OCI-LY1 (cell line): ENCODE data around the gene MTMR3.

Experiments
- H2AFZ ChIP-seq: fragments of 200-600 bp; sonication (generic), shearing (Covaris generic); 2 replicates; pipeline ENCODE4 v1.6.0; 2014; ENCODE audit warnings: antibody characterized with exemption, mild to moderate bottlenecking, low read length
- H3F3A ChIP-seq: fragments of 200-600 bp; sonication (generic), shearing (Covaris generic); 2 replicates; pipeline ENCODE4 v1.6.0; 2014; ENCODE audit warnings: mild to moderate bottlenecking, antibody characterized with exemption, low read length, moderate library complexity; ENCODE audit not compliant: insufficient read depth
- H3K27ac ChIP-seq: fragments of 200-600 bp; sonication (generic); 2 replicates; pipeline ENCODE4 v1.5.1; 2014; ENCODE audit warnings: low read length, mixed run types, mild to moderate bottlenecking, low read depth; ENCODE audit not compliant: poor library complexity, severe bottlenecking
- H3K27me3 ChIP-seq: fragments of 200-600 bp; sonication (generic); 2 replicates; pipeline ENCODE4 v1.6.0; 2014; ENCODE audit warnings: antibody characterized with exemption, mild to moderate bottlenecking, low read length, moderate library complexity; ENCODE audit not compliant: insufficient read depth
- H3K36me3 ChIP-seq: fragments of 200-600 bp; sonication (generic); 2 replicates; pipeline ENCODE4 v1.6.1; 2014; ENCODE audit warnings: mild to moderate bottlenecking, antibody characterized with exemption, low read length, moderate library complexity, mixed read lengths; ENCODE audit not compliant: insufficient read depth
- H3K4me1 ChIP-seq: fragments of 200-600 bp; sonication (generic); 2 replicates; pipeline ENCODE4 v1.5.1; 2014; ENCODE audit warnings: mild to moderate bottlenecking, low read length, moderate library complexity; ENCODE audit not compliant: insufficient read depth, severe bottlenecking
- H3K4me2 ChIP-seq: fragments of 200-600 bp; sonication (generic), shearing (Covaris generic); 2 replicates; pipeline ENCODE4 v1.6.1; 2014; ENCODE audit warnings: low read length
- H3K4me3 ChIP-seq: fragments of 200-600 bp; sonication (generic); 2 replicates; pipeline ENCODE4 v1.5.1; 2014; ENCODE audit warnings: low read length, low read depth, mild to moderate bottlenecking, mixed read lengths; ENCODE audit not compliant: poor library complexity, severe bottlenecking
- H3K79me2 ChIP-seq: fragments of 200-600 bp; shearing (Covaris generic); 2 replicates; pipeline ENCODE4 v1.6.1; 2016; ENCODE audit warnings: mixed run types, low read length, mixed read lengths; ENCODE audit not compliant: insufficient read depth
- H3K9ac ChIP-seq: fragments of 200-600 bp; sonication (generic), shearing (Covaris generic); 2 replicates; pipeline ENCODE4 v1.6.1; 2014; ENCODE audit warnings: mild to moderate bottlenecking, low read length, mixed read lengths
- H3K9me2 ChIP-seq: fragments of 200-600 bp; sonication (generic), shearing (Covaris generic); 2 replicates; pipeline ENCODE4 v1.6.1; 2014; ENCODE audit warnings: low read depth, mild to moderate bottlenecking, low read length, mixed read lengths
- H3K9me3 ChIP-seq: fragments of 200-600 bp; shearing (Covaris generic); 2 replicates; pipeline ENCODE4 v1.6.1; 2014; ENCODE audit warnings: low read length, mixed read lengths
- H4K20me1 ChIP-seq: fragments of 200-600 bp; sonication (generic), shearing (Covaris generic); 2 replicates; pipeline ENCODE4 v1.6.0; 2016; ENCODE audit warnings: mild to moderate bottlenecking, low read length; ENCODE audit not compliant: insufficient read depth
- EZH2 ChIP-seq: fragments of 200-600 bp; sonication (generic), shearing (Covaris generic); IDR thresholded peaks from 2 replicates; pipeline ENCODE4 v1.8.0; 2017; ENCODE audit warnings: borderline replicate concordance, mixed run types, mild to moderate bottlenecking, antibody characterized with exemption, low read length, moderate library complexity, mixed read lengths
- TF ChIP-seq, protein P1 (sequence below): fragments of 200-600 bp; sonication (generic), shearing (Covaris generic); IDR thresholded peaks from 2 replicates; pipeline ENCODE4 v1.5.1; 2017; ENCODE audit warnings: mild to moderate bottlenecking, antibody characterized with exemption, low read length, moderate library complexity, mixed read lengths

MTMR3 gene

DNA sequence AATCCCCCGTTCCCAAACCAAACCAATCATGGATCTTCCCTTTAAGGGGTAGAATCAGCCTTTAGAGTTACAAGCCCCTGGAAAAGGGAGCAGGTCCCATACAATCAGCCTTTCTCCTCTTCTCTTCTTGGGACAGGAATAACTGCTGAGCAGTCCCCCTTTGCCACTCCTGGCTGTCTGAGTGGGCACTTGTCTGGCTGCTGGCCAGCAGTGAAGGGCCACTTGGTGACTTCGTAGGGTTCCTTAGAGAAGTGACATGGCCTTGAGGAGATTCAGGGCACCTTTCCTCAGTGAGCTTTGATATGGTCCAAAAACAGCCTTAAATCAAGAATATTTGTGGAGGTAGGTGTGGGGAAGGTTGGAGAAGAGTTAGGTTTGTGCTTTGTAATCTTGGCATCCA is 143.8 kb downstream of the MTMR3 start:
- H3K9me3 ChIP-seq: no peaks in the 10 kb centered on the region
- no peaks in the 10 kb centered on the region for H3K79me2 ChIP-seq
- peaks cover 38% of the 10 kb centered on the region for H3K36me3 ChIP-seq
- H3K4me1 ChIP-seq: no peaks in the 10 kb centered on the region
- H2AFZ ChIP-seq: no peak overlapping the region
- no peaks in the 10 kb centered on the region for H3K27me3 ChIP-seq
- no peaks in the 10 kb centered on the region for H3F3A ChIP-seq
- no peak overlapping the region for H3K27ac ChIP-seq
- no peak for TF ChIP-seq EZH2
- TF ChIP-seq, protein P1, sequence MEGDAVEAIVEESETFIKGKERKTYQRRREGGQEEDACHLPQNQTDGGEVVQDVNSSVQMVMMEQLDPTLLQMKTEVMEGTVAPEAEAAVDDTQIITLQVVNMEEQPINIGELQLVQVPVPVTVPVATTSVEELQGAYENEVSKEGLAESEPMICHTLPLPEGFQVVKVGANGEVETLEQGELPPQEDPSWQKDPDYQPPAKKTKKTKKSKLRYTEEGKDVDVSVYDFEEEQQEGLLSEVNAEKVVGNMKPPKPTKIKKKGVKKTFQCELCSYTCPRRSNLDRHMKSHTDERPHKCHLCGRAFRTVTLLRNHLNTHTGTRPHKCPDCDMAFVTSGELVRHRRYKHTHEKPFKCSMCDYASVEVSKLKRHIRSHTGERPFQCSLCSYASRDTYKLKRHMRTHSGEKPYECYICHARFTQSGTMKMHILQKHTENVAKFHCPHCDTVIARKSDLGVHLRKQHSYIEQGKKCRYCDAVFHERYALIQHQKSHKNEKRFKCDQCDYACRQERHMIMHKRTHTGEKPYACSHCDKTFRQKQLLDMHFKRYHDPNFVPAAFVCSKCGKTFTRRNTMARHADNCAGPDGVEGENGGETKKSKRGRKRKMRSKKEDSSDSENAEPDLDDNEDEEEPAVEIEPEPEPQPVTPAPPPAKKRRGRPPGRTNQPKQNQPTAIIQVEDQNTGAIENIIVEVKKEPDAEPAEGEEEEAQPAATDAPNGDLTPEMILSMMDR: no peak
- H3K4me2 ChIP-seq: no peak overlapping the region
- no peaks in the 10 kb centered on the region for H3K9me2 ChIP-seq
- no peak overlapping the region for H3K9ac ChIP-seq
- H4K20me1 ChIP-seq: no peaks in the 10 kb centered on the region
- H3K4me3 ChIP-seq: no peak overlapping the region

DNA sequence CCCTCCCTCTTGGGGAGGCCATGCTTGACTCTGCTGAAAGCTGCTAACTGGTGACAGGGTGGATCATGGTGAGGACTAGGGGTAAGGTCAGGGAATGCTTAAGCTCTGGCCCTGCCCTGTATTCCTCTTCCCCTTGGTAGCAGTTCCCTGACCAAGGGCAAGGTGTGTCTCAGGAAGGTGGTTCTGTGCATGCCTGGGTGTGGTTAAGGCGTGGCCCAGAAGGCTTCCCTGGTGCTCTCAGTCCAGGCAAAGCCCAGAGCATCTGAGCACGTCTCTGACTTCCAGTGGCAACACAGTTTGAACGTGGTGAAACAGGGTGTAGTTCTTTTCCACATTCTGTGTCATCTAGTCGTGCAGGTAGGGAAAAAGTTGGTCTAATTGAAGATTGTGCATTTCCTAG is 144.2 kb downstream of the MTMR3 start:
- Histone ChIP-seq H3K27me3 (no peaks in the 10 kb centered on the region), H2AFZ (no peak overlapping the region), H3F3A (no peaks in the 10 kb centered on the region), H3K4me2 (no peak overlapping the region), H3K9me2 (no peaks in the 10 kb centered on the region), H3K27ac (no peak overlapping the region), H3K4me1 (no peaks in the 10 kb centered on the region), H4K20me1 (no peaks in the 10 kb centered on the region), H3K9me3 (no peaks in the 10 kb centered on the region), H3K79me2 (no peaks in the 10 kb centered on the region), H3K36me3 (peaks cover 35% of the 10 kb centered on the region), H3K9ac (no peak overlapping the region), H3K4me3 (no peak overlapping the region)
- TF ChIP-seq, protein P1: no peak
- TF ChIP-seq EZH2: no peak

DNA sequence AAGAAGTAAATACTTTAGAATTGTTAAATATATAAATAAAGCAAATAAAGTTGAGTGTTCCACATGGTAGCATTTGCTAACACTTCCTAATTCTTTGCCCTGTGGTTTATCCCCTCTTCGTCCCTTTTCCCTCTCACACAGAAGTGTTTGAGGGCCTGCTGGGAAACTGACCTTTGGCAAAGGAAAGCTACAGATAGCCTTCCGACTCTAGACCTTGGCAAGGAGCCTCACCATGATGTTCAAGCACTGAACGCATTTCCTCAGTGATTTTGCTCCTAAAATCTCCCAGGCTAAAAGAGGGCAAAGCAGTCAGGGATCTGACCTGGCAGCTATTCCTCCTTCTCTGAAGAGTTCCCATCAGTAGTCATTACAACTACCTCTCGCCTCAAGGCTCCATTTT is 144.8 kb downstream of the MTMR3 start:
- Histone ChIP-seq H3K27ac (no peak overlapping the region), H4K20me1 (no peaks in the 10 kb centered on the region), H3K9me3 (no peaks in the 10 kb centered on the region), H3K9me2 (no peaks in the 10 kb centered on the region), H3K4me2 (no peak overlapping the region), H3K4me1 (no peaks in the 10 kb centered on the region), H3F3A (no peaks in the 10 kb centered on the region), H3K9ac (no peak overlapping the region), H3K79me2 (no peaks in the 10 kb centered on the region), H3K36me3 (peaks cover 30% of the 10 kb centered on the region), H3K27me3 (no peaks in the 10 kb centered on the region), H2AFZ (no peak overlapping the region), H3K4me3 (no peak overlapping the region)
- TF ChIP-seq EZH2: no peak
- TF ChIP-seq, protein P1: no peak
